Lower leg skin (tissue), 3 donors: ENCODE data around the gene FANCC.

Experiments
- POLR2A ChIP-seq, 2 donors: fragments of 450-650 bp; IDR thresholded peaks; one replicate each; pipeline ENCODE4 v1.6.1; 2016 to 2017; ENCODE audit warnings: antibody characterized with exemption in 2 of 2, mild to moderate bottlenecking in 1 of 2, moderate library complexity in 1 of 2
- TF ChIP-seq, protein P1 (sequence below), 3 donors: fragments of 450-650 bp; IDR thresholded peaks; one replicate each; pipeline ENCODE4 v1.5.1; 2016; ENCODE audit warnings: antibody characterized with exemption in 3 of 3, mild to moderate bottlenecking in 3 of 3, moderate library complexity in 2 of 3

DNA sequence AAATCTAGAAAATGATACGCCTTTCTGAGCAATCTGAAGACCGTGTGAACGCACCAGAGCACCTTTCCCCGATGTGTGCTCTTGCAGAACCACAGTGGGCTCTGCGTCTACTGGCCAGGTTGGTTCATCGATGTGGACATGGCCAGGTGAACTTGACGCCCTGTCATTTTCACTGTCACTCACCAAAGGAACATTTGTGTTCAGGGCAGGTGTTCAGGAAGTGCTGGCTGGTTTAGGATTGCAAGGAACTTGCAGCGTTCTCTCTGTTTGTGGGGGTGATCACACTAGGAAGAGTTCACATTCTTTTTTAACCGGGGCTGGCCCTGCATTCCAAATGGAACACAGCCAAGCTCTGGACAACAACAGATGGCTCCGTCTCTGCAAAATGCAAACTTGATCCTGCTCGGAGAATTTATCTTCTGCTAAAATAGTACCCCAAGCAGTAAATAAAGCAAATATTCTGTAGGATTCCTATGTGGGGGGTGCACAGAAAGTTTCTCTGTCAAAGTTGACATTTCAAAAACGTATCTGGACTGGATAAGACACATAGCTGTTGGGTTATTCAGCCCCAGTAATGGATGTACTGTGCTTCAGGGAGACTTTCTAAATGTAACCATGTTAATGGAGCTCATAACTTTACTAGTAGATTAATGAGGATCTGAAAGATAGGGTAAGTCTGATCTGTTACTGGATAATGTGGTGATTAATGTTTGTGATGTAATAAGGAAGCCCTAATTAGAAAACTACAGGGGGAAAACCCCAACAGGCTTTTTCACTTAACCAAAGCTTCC is 45.7 kb upstream of the FANCC start:
- TF ChIP-seq, protein P1, sequence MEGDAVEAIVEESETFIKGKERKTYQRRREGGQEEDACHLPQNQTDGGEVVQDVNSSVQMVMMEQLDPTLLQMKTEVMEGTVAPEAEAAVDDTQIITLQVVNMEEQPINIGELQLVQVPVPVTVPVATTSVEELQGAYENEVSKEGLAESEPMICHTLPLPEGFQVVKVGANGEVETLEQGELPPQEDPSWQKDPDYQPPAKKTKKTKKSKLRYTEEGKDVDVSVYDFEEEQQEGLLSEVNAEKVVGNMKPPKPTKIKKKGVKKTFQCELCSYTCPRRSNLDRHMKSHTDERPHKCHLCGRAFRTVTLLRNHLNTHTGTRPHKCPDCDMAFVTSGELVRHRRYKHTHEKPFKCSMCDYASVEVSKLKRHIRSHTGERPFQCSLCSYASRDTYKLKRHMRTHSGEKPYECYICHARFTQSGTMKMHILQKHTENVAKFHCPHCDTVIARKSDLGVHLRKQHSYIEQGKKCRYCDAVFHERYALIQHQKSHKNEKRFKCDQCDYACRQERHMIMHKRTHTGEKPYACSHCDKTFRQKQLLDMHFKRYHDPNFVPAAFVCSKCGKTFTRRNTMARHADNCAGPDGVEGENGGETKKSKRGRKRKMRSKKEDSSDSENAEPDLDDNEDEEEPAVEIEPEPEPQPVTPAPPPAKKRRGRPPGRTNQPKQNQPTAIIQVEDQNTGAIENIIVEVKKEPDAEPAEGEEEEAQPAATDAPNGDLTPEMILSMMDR (IDR thresholded peaks at IDR 0.05) = no peak
- TF ChIP-seq POLR2A (IDR thresholded peaks at IDR 0.05) = no peak
